T-cell (primary cell): ENCODE measurements around the gene NOL6. TPM values are rescaled to one million over a fixed set of nuclear protein-coding genes. Genes with fewer than 3 reads are reported as not detected.
"Not testable (repeated sequence)": the region's sequence is repeated elsewhere in the genome, so short reads cannot be mapped to it uniquely, and the experiment has no call there.

Experiments used
- ATAC-seq, 4 experiments: fragments of 200-7000 bp in 3 of 4; fragments of 150-1000 bp in 1 of 4; cut with Tn5 transposase; replicated peaks in 1 of 4; 1 replicate in 3 of 4; 2 replicates in 1 of 4; pipeline ENCODE4 v1.10.0; 2021; ENCODE audit warnings: moderate library complexity in 3 of 4, mild to moderate bottlenecking in 2 of 4, moderate number of reproducible peaks in 1 of 4
- CTCF ChIA-PET, 2 donors: fragments of 300-600 bp; sonication (Branson Sonifier 250); formaldehyde crosslinking; loops; one replicate each; lab custom pipeline; 2022; ENCODE audit warnings: antibody characterized with exemption in 2 of 2; lab: Charles Lee
- POLR2A ChIA-PET, 2 donors: fragments of 300-600 bp; sonication (Branson Sonifier 250); formaldehyde crosslinking; loops; one replicate each; lab custom pipeline; 2022; ENCODE audit warnings: antibody characterized with exemption in 2 of 2; lab: Charles Lee
- DNase-seq, 35 experiments: peaks; one replicate each; pipeline versions ENCODE4 v3.0.0 to v3.0.0-alpha.2; 2013 to 2023
- H3K27ac ChIP-seq: one replicate; pipeline ENCODE4 v1.5.1; 2013; ENCODE audit warnings: low read length
- H3K27me3 ChIP-seq, 2 experiments: replicated peaks in 1 of 2; 1 replicate in 1 of 2; 2 replicates in 1 of 2; pipeline versions ENCODE4 v1.6.1 to v1.7.0; 2013; ENCODE audit warnings: low read length in 1 of 2, mixed read lengths in 1 of 2; ENCODE audit not compliant: control insufficient read depth in 2 of 2, insufficient read depth in 2 of 2; ENCODE audit errors: extremely low read depth in 1 of 2
- H3K36me3 ChIP-seq, 2 donors: 1 replicate in 1 of 2; 2 replicates in 1 of 2; pipeline versions ENCODE4 v1.6.1 to v1.7.0; 2013; ENCODE audit warnings: low read length in 1 of 2; ENCODE audit not compliant: control insufficient read depth in 2 of 2, insufficient read depth in 1 of 2; ENCODE audit errors: extremely low read depth in 1 of 2
- H3K4me1 ChIP-seq, 2 experiments: 1 replicate in 1 of 2; 2 replicates in 1 of 2; pipeline versions ENCODE4 v1.6.1 to v1.7.0; 2013; ENCODE audit warnings: low read length in 2 of 2, mixed read lengths in 1 of 2; ENCODE audit not compliant: insufficient read depth in 2 of 2, control insufficient read depth in 1 of 2; ENCODE audit errors: extremely low read depth in 1 of 2
- H3K4me3 ChIP-seq, 2 donors: 1 replicate in 1 of 2; 2 replicates in 1 of 2; pipeline versions ENCODE4 v1.5.1 to v1.7.0; 2013; ENCODE audit warnings: mild to moderate bottlenecking in 2 of 2, low read length in 1 of 2, moderate library complexity in 1 of 2; ENCODE audit not compliant: control insufficient read depth in 1 of 2; ENCODE audit errors: extremely low read depth in 1 of 2
- H3K9me3 ChIP-seq: 2 replicates; pipeline ENCODE4 v1.7.0; 2013
- H3K27ac Mint-ChIP-seq, 2 donors: one replicate each; pipeline ENCODE4 v1.8.0; 2020 to 2021; ENCODE audit warnings: mild to moderate bottlenecking in 2 of 2, mixed read lengths in 2 of 2
- H3K27me3 Mint-ChIP-seq, 2 donors: one replicate each; pipeline ENCODE4 v1.8.0; 2021 to 2022; ENCODE audit warnings: mixed read lengths in 2 of 2
- H3K36me3 Mint-ChIP-seq: one replicate; pipeline ENCODE4 v1.8.0; 2021; ENCODE audit warnings: mixed read lengths
- H3K4me1 Mint-ChIP-seq, 3 donors: one replicate each; pipeline ENCODE4 v1.8.0; 2020 to 2022; ENCODE audit warnings: mixed read lengths in 3 of 3, mild to moderate bottlenecking in 1 of 3
- H3K4me3 Mint-ChIP-seq, 3 donors: one replicate each; pipeline ENCODE4 v1.8.0; 2020 to 2022; ENCODE audit warnings: mild to moderate bottlenecking in 3 of 3, mixed read lengths in 3 of 3, moderate library complexity in 3 of 3
- H3K9me3 Mint-ChIP-seq, 3 donors: one replicate each; pipeline ENCODE4 v1.8.0; 2020 to 2022; ENCODE audit warnings: mixed read lengths in 3 of 3
- WGBS: methylation state at CpG from one replicate; pipeline ENCODE4 v1.1.5; 2013; ENCODE audit warnings: missing lambda C conversion rate; ENCODE audit not compliant: insufficient coverage; 5-methylcytosine and 5-hydroxymethylcytosine counted together
- total RNA-seq, 35 experiments: library from RNA in 6 of 35; stranded (reverse) in 6 of 35; fragments of 120-200 nt in 1 of 35; gene quantifications; one replicate each; pipeline versions ENCODE4 v1.2.1 to v1.2.4 and lab custom pipeline; 2013 to 2026

The NOL6 gene, protein sequence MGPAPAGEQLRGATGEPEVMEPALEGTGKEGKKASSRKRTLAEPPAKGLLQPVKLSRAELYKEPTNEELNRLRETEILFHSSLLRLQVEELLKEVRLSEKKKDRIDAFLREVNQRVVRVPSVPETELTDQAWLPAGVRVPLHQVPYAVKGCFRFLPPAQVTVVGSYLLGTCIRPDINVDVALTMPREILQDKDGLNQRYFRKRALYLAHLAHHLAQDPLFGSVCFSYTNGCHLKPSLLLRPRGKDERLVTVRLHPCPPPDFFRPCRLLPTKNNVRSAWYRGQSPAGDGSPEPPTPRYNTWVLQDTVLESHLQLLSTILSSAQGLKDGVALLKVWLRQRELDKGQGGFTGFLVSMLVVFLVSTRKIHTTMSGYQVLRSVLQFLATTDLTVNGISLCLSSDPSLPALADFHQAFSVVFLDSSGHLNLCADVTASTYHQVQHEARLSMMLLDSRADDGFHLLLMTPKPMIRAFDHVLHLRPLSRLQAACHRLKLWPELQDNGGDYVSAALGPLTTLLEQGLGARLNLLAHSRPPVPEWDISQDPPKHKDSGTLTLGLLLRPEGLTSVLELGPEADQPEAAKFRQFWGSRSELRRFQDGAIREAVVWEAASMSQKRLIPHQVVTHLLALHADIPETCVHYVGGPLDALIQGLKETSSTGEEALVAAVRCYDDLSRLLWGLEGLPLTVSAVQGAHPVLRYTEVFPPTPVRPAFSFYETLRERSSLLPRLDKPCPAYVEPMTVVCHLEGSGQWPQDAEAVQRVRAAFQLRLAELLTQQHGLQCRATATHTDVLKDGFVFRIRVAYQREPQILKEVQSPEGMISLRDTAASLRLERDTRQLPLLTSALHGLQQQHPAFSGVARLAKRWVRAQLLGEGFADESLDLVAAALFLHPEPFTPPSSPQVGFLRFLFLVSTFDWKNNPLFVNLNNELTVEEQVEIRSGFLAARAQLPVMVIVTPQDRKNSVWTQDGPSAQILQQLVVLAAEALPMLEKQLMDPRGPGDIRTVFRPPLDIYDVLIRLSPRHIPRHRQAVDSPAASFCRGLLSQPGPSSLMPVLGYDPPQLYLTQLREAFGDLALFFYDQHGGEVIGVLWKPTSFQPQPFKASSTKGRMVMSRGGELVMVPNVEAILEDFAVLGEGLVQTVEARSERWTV
- 10 to 100 TPM; 35.1 to 57.6 (median 47.1) TPM for total RNA-seq
- 28.3 TPM for total RNA-seq (2013)
- total RNA-seq (lab: John Stamatoyannopoulos, UW): 63.9 to 458 (median 99.1) reads per million in 29 experiments

- peak within 1 kb of the TSS; percentile 96 to 99 for H3K27ac Mint-ChIP-seq
- peak within 1 kb of the TSS; percentile 89 to 99 (median 99) for H3K4me3 Mint-ChIP-seq
- H3K27me3 ChIP-seq: no peaks in the 10 kb centered on the region
- peak within 1 kb of the TSS; percentile 51 for H3K27ac ChIP-seq
- DNase-seq: peak; percentile 93 to 99 (median 98)
- ChIA-PET CTCF (interaction anchor here (0.6 to 5.1 kb wide), 21 partner anchors 10 to 984 kb away, joined by 3 to 33 read pairs (median 4); partner anchors contain the start of genes AQP3 (in 2 of the 2), DNAI1 (in 1 of the 2), FAM219A (in 1 of the 2) and NFX1 (in 1 of the 2)), POLR2A (interaction anchor here (0.6 to 1.8 kb wide), 20 partner anchors 8 to 431 kb away, joined by 3 to 12 read pairs (median 4); partner anchors contain the start of genes NFX1 (in 2 of the 2) and AQP3 (in 1 of the 2))
- H3K4me1 ChIP-seq: peaks cover 7 to 22% of the 10 kb centered on the region in 2 experiments
- no peaks in the 10 kb centered on the region for H3K9me3 Mint-ChIP-seq
- peak; percentile 99 to 100 (median 99) for ATAC-seq
- no peaks in the 10 kb centered on the region for H3K9me3 ChIP-seq
- peaks cover 23% of the 10 kb centered on the region for H3K36me3 Mint-ChIP-seq
- H3K4me1 Mint-ChIP-seq: peaks cover 26 to 33% (median 31%) of the 10 kb centered on the region in 3 donors
- no peaks in the 10 kb centered on the region for H3K27me3 Mint-ChIP-seq
- WGBS: 2% methylated on average over 23 of the region's 32 CpGs
- H3K36me3 ChIP-seq: peaks cover 12 to 31% of the 10 kb centered on the region in 2 donors
- peak within 1 kb of the TSS; percentile 61 to 73 for H3K4me3 ChIP-seq
These were observed at the start of gene NOL6 for GRCh38 chr9:33473643-33474352. Gene NOL6 (minus strand): TSS chr9:33473924. CDS start chr9:33473842, 82 bp downstream.

DNA sequence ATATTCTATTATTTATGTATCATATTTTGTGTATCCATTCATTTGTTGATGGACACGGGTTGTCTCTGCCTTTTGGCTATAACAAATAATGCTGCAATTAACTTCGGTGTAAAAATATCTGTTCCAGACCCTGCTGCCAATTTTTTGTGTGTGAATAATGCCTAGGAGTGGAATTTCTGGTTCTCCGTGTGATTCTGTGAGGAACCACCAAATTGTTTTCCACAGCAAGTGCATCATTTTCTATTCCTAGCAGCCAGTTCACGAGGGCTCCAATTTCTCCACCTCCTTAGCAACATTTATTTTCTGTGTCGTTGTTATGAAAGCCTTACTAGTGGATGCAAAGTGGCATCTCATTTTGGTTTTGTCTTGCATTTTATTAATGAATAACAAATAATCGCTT lies 48.1 kb upstream of the NOL6 start:
- peaks cover 7 to 13% (median 13%) of the 10 kb centered on the region in 3 donors for H3K4me1 Mint-ChIP-seq
- H3K4me3 Mint-ChIP-seq, H3K36me3 ChIP-seq, DNase-seq, H3K4me3 ChIP-seq, POLR2A ChIA-PET, H3K27ac ChIP-seq, H3K9me3 ChIP-seq, H3K9me3 Mint-ChIP-seq, H3K36me3 Mint-ChIP-seq, ATAC-seq, H3K27ac Mint-ChIP-seq, CTCF ChIA-PET: not testable (repeated sequence)
- peaks cover 0 to 13% of the 10 kb centered on the region in 2 experiments for H3K4me1 ChIP-seq
- WGBS: 100% methylated on average over 1 of the region's 6 CpGs
- H3K27me3 Mint-ChIP-seq: peaks cover 34 to 48% of the 10 kb centered on the region in 2 donors
- H3K27me3 ChIP-seq: peaks cover 0 to 18% of the 10 kb centered on the region in 2 experiments

GRCh38 chr9:33517934-33518577 lies 44.3 kb upstream of the NOL6 start:
- peaks cover 10 to 25% of the 10 kb centered on the region in 2 donors for H3K27me3 Mint-ChIP-seq
- H3K36me3 ChIP-seq, CTCF ChIA-PET, H3K4me3 Mint-ChIP-seq, H3K4me1 Mint-ChIP-seq, H3K27ac Mint-ChIP-seq, ATAC-seq, H3K4me1 ChIP-seq, H3K27ac ChIP-seq, H3K27me3 ChIP-seq, H3K4me3 ChIP-seq, H3K36me3 Mint-ChIP-seq, DNase-seq, H3K9me3 Mint-ChIP-seq, H3K9me3 ChIP-seq: not testable (repeated sequence)
- WGBS: no CpG with 5 or more reads among the region's 6 CpGs
- POLR2A ChIA-PET: interaction anchor here in 1 of 2 donors (0.6 kb wide), 1 partner anchor 277 kb away, joined by 3 read pairs; no protein-coding TSS in a partner anchor

GRCh38 chr9:33517373-33517772 lies 43.6 kb upstream of the NOL6 start:
- ChIA-PET CTCF (no interaction called here), POLR2A (no interaction called here)
- Histone ChIP-seq H3K36me3 (no peaks in the 10 kb centered on the region), H3K27me3 (peaks cover 0 to 3% of the 10 kb centered on the region in 2 experiments), H3K4me3 (no peak overlapping the region), H3K4me1 (no peaks in the 10 kb centered on the region), H3K9me3 (no peaks in the 10 kb centered on the region), H3K27ac (no peak overlapping the region)
- Mint-ChIP-seq H3K27ac (no peak overlapping the region), H3K27me3 (peaks cover 6 to 19% of the 10 kb centered on the region in 2 donors), H3K36me3 (no peaks in the 10 kb centered on the region), H3K4me1 (no peaks in the 10 kb centered on the region), H3K9me3 (peaks cover 4 to 5% (median 5%) of the 10 kb centered on the region in 3 donors), H3K4me3 (no peak overlapping the region)
- WGBS: no CpG with 5 or more reads among the region's 2 CpGs
- ATAC-seq (no peak), DNase-seq (peak in 1 of 35 experiments; percentile 39)

DNA sequence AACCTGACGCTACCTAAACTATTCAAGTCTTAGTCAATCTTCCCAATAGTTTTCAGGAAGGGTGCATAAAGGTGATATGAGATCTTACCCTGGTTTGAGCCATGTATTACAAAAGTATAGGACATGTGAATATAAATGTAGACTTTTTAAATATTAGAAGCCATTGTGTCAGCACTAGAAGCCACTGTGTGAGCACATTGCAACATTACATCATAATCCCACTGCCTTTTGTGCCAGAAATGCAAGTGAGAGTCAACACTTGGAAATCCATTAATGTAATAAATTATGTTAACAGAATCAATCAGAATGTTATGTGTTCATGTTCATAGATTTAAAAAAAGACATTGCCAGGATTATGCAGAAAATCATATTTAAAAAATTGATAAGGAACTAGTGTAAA lies 42.7 kb upstream of the NOL6 start:
- H3K9me3 ChIP-seq, H3K36me3 Mint-ChIP-seq, POLR2A ChIA-PET, ATAC-seq, H3K27me3 ChIP-seq, H3K9me3 Mint-ChIP-seq, H3K27ac Mint-ChIP-seq, CTCF ChIA-PET, H3K4me1 ChIP-seq, H3K4me3 Mint-ChIP-seq, H3K36me3 ChIP-seq, H3K27ac ChIP-seq, H3K4me1 Mint-ChIP-seq, H3K4me3 ChIP-seq, DNase-seq: not testable (repeated sequence)
- WGBS: no CpG with 5 or more reads among the region's 1 CpG
- H3K27me3 Mint-ChIP-seq: peaks cover 0 to 13% of the 10 kb centered on the region in 2 donors
